Measurements from ENCODE around the gene TSTD1.

- TF ChIP-seq CTCF (conservative IDR thresholded peaks at IDR 0.05; ENCODE audit: low read length) = no peak
- TF ChIP-seq EZH2phosphoT487 (IDR thresholded peaks at IDR 0.05; ENCODE audit: borderline replicate concordance) = no peak
These were observed 782 bp upstream of the TSTD1 start for GRCh38 chr1:161039546-161039945.
